GM23248 (cell line): ENCODE measurements around the gene ATF5. TPM values are rescaled to one million over a fixed set of nuclear protein-coding genes. Genes with fewer than 3 reads are reported as not detected.
"Not testable (repeated sequence)": the region's sequence is repeated elsewhere in the genome, so short reads cannot be mapped to it uniquely, and the experiment has no call there.

Experiments used
- DNase-seq: peaks from one replicate; pipeline ENCODE4 v3.0.0-alpha.2; 2015
- H2AFZ ChIP-seq: fragments of 200-600 bp; sonication (generic); 2 replicates; pipeline ENCODE4 v1.6.1; 2016; ENCODE audit warnings: antibody characterized with exemption
- H3F3A ChIP-seq: fragments of 200-600 bp; sonication (generic); 2 replicates; pipeline ENCODE4 v1.6.1; 2016; ENCODE audit warnings: mild to moderate bottlenecking, antibody characterized with exemption, mixed run types; ENCODE audit not compliant: insufficient read depth
- H3K27ac ChIP-seq: fragments of 200-600 bp; sonication (generic); 2 replicates; pipeline ENCODE4 v1.5.1; 2016; ENCODE audit warnings: mild to moderate bottlenecking
- H3K27me3 ChIP-seq: fragments of 200-600 bp; sonication (generic); replicated peaks from 2 replicates; pipeline ENCODE4 v1.6.1; 2016; ENCODE audit warnings: mild to moderate bottlenecking; ENCODE audit not compliant: insufficient read depth
- H3K36me3 ChIP-seq: fragments of 200-600 bp; sonication (generic); 2 replicates; pipeline ENCODE4 v1.6.1; 2016; ENCODE audit warnings: low read depth, mild to moderate bottlenecking
- H3K4me1 ChIP-seq: fragments of 200-600 bp; sonication (generic); 2 replicates; pipeline ENCODE4 v1.6.1; 2016; ENCODE audit warnings: mild to moderate bottlenecking; ENCODE audit not compliant: insufficient read depth
- H3K4me2 ChIP-seq: fragments of 200-600 bp; sonication (generic); one replicate; pipeline ENCODE4 v1.6.1; 2016; ENCODE audit warnings: mild to moderate bottlenecking; ENCODE audit not compliant: unreplicated experiment
- H3K4me3 ChIP-seq: fragments of 200-600 bp; sonication (generic); 2 replicates; pipeline ENCODE4 v1.5.1; 2016; ENCODE audit warnings: mild to moderate bottlenecking
- H3K79me2 ChIP-seq: fragments of 200-600 bp; sonication (generic); 2 replicates; pipeline ENCODE4 v1.6.1; 2016; ENCODE audit warnings: mild to moderate bottlenecking; ENCODE audit not compliant: insufficient read depth
- H3K9ac ChIP-seq: fragments of 200-600 bp; sonication (generic); 2 replicates; pipeline ENCODE4 v1.6.1; 2016; ENCODE audit warnings: mild to moderate bottlenecking
- H3K9me2 ChIP-seq: fragments of 200-600 bp; sonication (generic); 2 replicates; pipeline ENCODE4 v1.6.1; 2016; ENCODE audit warnings: mixed run types, mild to moderate bottlenecking, moderate library complexity; ENCODE audit not compliant: insufficient read depth
- H3K9me3 ChIP-seq: fragments of 200-600 bp; sonication (generic); one replicate; pipeline ENCODE4 v1.6.1; 2017; ENCODE audit warnings: low read depth
- H4K20me1 ChIP-seq: fragments of 200-600 bp; sonication (generic); 2 replicates; pipeline ENCODE4 v1.6.0; 2016; ENCODE audit not compliant: insufficient read depth
- EZH2 ChIP-seq: fragments of 200-600 bp; sonication (generic); IDR thresholded peaks from 2 replicates; pipeline ENCODE4 v1.6.1; 2018; ENCODE audit warnings: antibody characterized with exemption, mild to moderate bottlenecking; ENCODE audit not compliant: insufficient read depth, poor library complexity, severe bottlenecking
- EZH2phosphoT487 ChIP-seq: fragments of 200-600 bp; sonication (generic); IDR thresholded peaks from 2 replicates; pipeline ENCODE4 v1.6.1; 2018; ENCODE audit warnings: antibody characterized with exemption, moderate library complexity, mild to moderate bottlenecking, low read depth; ENCODE audit not compliant: insufficient read depth
- WGBS, 2 experiments: methylation state at CpG; one replicate each; pipeline ENCODE4 v1.1.6; 2015 to 2017; ENCODE audit warnings: low lambda C conversion rate in 2 of 2, low coverage in 1 of 2; ENCODE audit errors: missing lambda C conversion rate in 2 of 2; 5-methylcytosine and 5-hydroxymethylcytosine counted together
- in situ Hi-C: fragments of 300-500 bp; cut with MboI; formaldehyde crosslinking; loops from 2 replicates; pipeline ENCODE4 v1.15.0; 2020
- polyA plus RNA-seq: library from polyadenylated mRNA; unstranded; fragments of >200 nt; fragmentation: Nextera tagmentation; extraction: Ambion mirVana; gene quantifications from 2 replicates; pipeline ENCODE4 v1.2.1, GENCODE V29; 2016
- total RNA-seq: library from RNA; depleted of rRNA; stranded (reverse); fragments of >200 nt; shearing (Covaris generic); gene quantifications from 2 replicates; pipeline ENCODE4 v1.2.3, GENCODE V29; 2014

ATF5 gene
- total and polyA plus RNA-seq, 2 experiments from 2014 or later = 8.9 TPM

DNA sequence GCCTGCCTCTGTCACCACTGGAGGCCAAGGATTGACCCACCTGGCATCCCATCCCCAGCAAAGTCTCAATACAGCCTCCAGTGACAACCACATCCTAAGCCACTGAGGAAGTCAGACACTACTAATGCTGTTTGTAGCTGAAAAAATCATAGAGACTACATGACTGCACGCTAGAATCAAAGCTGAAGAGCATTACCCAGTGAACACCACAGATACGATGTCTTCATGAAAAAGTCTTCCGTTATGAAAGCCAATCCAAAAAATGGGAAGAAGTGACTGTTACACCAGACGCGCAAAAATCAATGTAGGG is 11.4 kb downstream of the ATF5 start:
- in situ Hi-C loops = loop anchor here (25.0 kb wide), 1 partner anchor 197 kb away; no protein-coding TSS in a partner anchor
- no peaks in the 10 kb centered on the region for H3K79me2 ChIP-seq
- H3K4me2 ChIP-seq = no peak overlapping the region
- H3K4me1 ChIP-seq = no peaks in the 10 kb centered on the region
- no peaks in the 10 kb centered on the region for H3K9me2 ChIP-seq
- no peaks in the 10 kb centered on the region for H3K36me3 ChIP-seq
- no peak for DNase-seq
- no peak overlapping the region for H3K27ac ChIP-seq
- H3K9ac ChIP-seq = no peak overlapping the region
- H4K20me1 ChIP-seq = no peaks in the 10 kb centered on the region
- WGBS, 2 experiments = 81 to 88% methylated on average over 5 of the region's 5 CpGs
- 0 out of 2 replicates have a peak, but pooled peaks cover 10% of the 10 kb centered on the region for H3K27me3 ChIP-seq
- no peaks in the 10 kb centered on the region for H3F3A ChIP-seq
- no peaks in the 10 kb centered on the region for H3K9me3 ChIP-seq
- TF ChIP-seq EZH2 (no peak), EZH2phosphoT487 (no peak)
- no peak overlapping the region for H2AFZ ChIP-seq
- no peak overlapping the region for H3K4me3 ChIP-seq

DNA sequence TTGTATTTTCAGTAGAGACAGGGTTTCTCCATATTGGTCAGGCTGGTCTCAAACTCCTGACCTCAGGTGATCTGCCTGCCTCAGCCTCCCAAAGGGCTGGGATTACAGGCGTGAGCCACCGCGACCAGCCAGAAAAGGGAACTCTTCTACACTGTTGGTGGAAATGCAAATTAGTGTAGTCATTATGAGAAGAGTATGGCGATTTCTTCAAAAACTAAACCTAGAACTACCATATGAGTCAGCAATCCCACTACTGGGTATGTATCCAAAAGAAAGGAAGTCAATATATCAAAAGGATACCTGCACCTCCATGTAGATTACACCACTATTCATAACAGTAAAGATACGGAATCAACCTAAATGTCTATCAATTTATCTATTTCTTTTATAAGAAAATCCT is 15.6 kb downstream of the ATF5 start:
- H3K79me2 ChIP-seq, H3F3A ChIP-seq, H2AFZ ChIP-seq, H4K20me1 ChIP-seq, H3K4me2 ChIP-seq, H3K9ac ChIP-seq, DNase-seq, H3K36me3 ChIP-seq, H3K4me3 ChIP-seq, H3K9me3 ChIP-seq, H3K4me1 ChIP-seq, H3K9me2 ChIP-seq, H3K27ac ChIP-seq: not testable (repeated sequence)
- 68 to 74% methylated on average over 5 of the region's 5 CpGs for WGBS, 2 experiments
- 0 out of 2 replicates have a peak, but pooled peaks cover 10% of the 10 kb centered on the region for H3K27me3 ChIP-seq
- in situ Hi-C loops = loop anchor here (25.0 kb wide), 1 partner anchor 193 kb away; no protein-coding TSS in a partner anchor

DNA sequence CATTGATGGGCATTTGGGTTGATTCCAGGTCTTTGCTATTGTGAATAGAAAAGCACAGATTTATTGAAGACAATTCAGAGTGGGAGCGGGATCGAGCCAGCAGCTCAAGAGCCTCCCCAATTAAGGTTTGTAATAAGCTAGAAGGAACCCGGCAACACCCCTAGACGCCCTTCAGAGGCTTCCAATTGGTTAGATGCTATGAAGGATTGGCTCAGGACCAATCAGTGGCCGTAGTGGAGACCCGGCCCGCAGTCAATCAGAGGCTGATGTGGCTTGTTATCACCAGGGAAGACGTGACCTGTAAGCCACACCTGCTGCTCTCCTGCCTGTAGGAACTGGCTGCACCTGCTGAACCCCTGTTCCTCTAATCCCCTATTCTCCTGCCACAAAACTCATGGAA is 17.4 kb downstream of the ATF5 start:
- Histone ChIP-seq H3K9ac (no peak overlapping the region), H3K27ac (no peak overlapping the region), H4K20me1 (no peaks in the 10 kb centered on the region), H3K27me3 (peaks cover 10% of the 10 kb centered on the region; the same call in 1 of the 2 replicates), H3K9me2 (no peaks in the 10 kb centered on the region), H2AFZ (no peak overlapping the region), H3K4me2 (no peak overlapping the region), H3F3A (no peaks in the 10 kb centered on the region), H3K79me2 (no peaks in the 10 kb centered on the region), H3K9me3 (no peaks in the 10 kb centered on the region), H3K36me3 (no peaks in the 10 kb centered on the region), H3K4me3 (no peak overlapping the region), H3K4me1 (no peaks in the 10 kb centered on the region)
- WGBS, 2 experiments = 63 to 73% methylated on average over 8 of the region's 8 CpGs
- no peak for TF ChIP-seq EZH2
- no peak for TF ChIP-seq EZH2phosphoT487
- no peak for DNase-seq
- in situ Hi-C loops = loop anchor here (25.0 kb wide), 1 partner anchor 191 kb away; no protein-coding TSS in a partner anchor

DNA sequence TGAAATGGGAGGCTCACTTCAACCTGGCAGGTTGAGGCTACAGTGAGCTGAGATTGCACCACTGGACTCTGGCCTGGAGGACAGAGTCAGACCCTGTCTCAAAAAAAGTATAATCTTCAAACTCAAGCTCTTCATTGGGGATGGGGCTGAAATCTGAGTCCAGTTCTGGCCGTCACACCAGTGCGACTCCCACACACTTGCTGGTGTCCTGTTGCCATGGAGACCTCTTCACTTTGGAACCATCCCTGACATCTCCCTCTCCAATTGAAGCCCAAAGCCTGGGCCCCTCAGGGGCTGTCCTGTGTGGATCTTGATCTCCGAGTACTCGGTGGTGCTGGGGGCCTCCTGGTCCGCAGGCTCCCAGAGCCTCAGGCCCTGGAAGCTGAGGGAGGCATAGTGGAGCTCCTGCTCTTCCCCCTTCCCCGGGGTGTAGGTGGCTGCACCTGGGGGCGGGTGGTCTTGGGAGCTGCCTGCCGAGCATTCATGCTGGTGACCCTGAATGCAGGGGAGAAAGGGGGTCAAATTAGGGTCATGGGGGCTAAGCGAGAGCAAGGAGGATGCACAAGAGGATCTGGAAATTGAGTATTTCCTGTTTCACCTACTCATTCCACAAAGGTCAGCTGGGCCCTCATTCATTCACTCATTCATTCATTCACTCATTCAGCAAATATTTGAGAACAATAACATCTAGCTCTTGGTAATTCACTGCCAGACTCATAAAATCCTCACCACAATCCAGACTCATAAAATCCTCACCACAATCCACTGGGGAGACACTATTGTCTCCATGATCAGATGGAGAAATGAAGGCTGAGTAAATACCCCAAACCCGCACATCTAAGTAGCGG is 21.0 kb downstream of the ATF5 start:
- H3K4me3 ChIP-seq = no peak overlapping the region
- H3K27me3 ChIP-seq = peaks cover 10% of the 10 kb centered on the region
- 43 to 48% methylated on average over 11 of the region's 11 CpGs for WGBS, 2 experiments
- no peaks in the 10 kb centered on the region; the same call in 1 of the 2 replicates for H3K4me1 ChIP-seq
- no peak for TF ChIP-seq EZH2
- no peak for TF ChIP-seq EZH2phosphoT487
- no peaks in the 10 kb centered on the region for H3K36me3 ChIP-seq
- in situ Hi-C loops = loop anchor here (25.0 kb wide), 1 partner anchor 187 kb away; no protein-coding TSS in a partner anchor
- peak; percentile 13 for DNase-seq
- no peak overlapping the region for H3K4me2 ChIP-seq
- no peaks in the 10 kb centered on the region for H3K9me2 ChIP-seq
- no peaks in the 10 kb centered on the region for H3F3A ChIP-seq
- H3K9me3 ChIP-seq = no peaks in the 10 kb centered on the region
- no peak overlapping the region for H2AFZ ChIP-seq
- H3K27ac ChIP-seq = no peak overlapping the region
- H3K9ac ChIP-seq = no peak overlapping the region
- no peaks in the 10 kb centered on the region for H4K20me1 ChIP-seq
- H3K79me2 ChIP-seq = no peaks in the 10 kb centered on the region
